ENCODE data around the gene EPN1. TPM values are rescaled to one million over a fixed set of nuclear protein-coding genes. Genes with fewer than 3 reads are reported as not detected.
"Not testable (repeated sequence)": the region's sequence is repeated elsewhere in the genome, so short reads cannot be mapped to it uniquely, and the experiment has no call there.

The EPN1 gene
- total RNA-seq, 2 donors from 2014 or later: 148 to 149 TPM

GRCh38 chr19:55712804-55713631 lies 38.0 kb downstream of the EPN1 start:
- no CpG with 5 or more reads among the region's 3 CpGs for WGBS, 2 experiments (ENCODE audit: insufficient coverage in 1 of 2, insufficient read length in 1 of 2)
- no peak overlapping the region for H3K4me3 ChIP-seq (ENCODE audit: low read length)
- no peaks in the 10 kb centered on the region for H3K4me1 ChIP-seq (ENCODE audit: control insufficient read depth, insufficient read depth, low read length)
- Mint-ChIP-seq H3K4me3 (no peak overlapping the region), H3K9me3 (peaks cover 91% of the 10 kb centered on the region), H3K4me1 (no peaks in the 10 kb centered on the region), H3K27me3 (ENCODE audit: insufficient read depth) (no peaks in the 10 kb centered on the region), H3K27ac (no peak overlapping the region), H3K36me3 (ENCODE audit: low read depth) (peaks cover 3% of the 10 kb centered on the region)
- H3K36me3 ChIP-seq (ENCODE audit: control insufficient read depth, insufficient read depth, low read length): no peaks in the 10 kb centered on the region
- peaks cover 58% of the 10 kb centered on the region for H3K9me3 ChIP-seq (ENCODE audit: control insufficient read depth, low read length)
- no peak for DNase-seq
- no peak overlapping the region for H3K9ac ChIP-seq (ENCODE audit: extremely low read depth, low read length, poor library complexity, severe bottlenecking)
- no peak overlapping the region for H3K27ac ChIP-seq (ENCODE audit: low read depth, low read length)
- no peaks in the 10 kb centered on the region for H3K27me3 ChIP-seq (ENCODE audit: control insufficient read depth, insufficient read depth, low read length, poor library complexity, severe bottlenecking)
- TF ChIP-seq, protein P1, sequence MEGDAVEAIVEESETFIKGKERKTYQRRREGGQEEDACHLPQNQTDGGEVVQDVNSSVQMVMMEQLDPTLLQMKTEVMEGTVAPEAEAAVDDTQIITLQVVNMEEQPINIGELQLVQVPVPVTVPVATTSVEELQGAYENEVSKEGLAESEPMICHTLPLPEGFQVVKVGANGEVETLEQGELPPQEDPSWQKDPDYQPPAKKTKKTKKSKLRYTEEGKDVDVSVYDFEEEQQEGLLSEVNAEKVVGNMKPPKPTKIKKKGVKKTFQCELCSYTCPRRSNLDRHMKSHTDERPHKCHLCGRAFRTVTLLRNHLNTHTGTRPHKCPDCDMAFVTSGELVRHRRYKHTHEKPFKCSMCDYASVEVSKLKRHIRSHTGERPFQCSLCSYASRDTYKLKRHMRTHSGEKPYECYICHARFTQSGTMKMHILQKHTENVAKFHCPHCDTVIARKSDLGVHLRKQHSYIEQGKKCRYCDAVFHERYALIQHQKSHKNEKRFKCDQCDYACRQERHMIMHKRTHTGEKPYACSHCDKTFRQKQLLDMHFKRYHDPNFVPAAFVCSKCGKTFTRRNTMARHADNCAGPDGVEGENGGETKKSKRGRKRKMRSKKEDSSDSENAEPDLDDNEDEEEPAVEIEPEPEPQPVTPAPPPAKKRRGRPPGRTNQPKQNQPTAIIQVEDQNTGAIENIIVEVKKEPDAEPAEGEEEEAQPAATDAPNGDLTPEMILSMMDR (conservative IDR thresholded peaks at IDR 0.05): no peak

DNA sequence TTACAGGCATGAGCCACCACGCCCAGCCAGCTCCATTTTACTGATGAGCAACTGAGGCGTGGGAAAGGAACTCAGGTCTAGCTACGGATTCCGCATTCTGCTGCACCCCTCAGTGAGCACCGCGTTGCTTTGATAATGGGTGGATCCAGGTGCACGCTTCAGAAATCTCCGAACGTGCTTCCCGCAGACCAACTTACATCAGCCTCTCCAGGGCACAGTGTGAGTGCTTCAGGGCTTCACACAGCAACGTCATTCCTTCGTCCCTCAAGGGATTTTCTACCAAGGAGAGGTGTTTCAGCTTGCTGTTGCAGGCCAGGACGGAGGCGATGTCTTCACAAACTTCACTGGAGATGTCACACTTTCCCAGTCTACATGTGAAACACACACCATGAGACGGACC lies 41.5 kb downstream of the EPN1 start:
- H3K4me1 Mint-ChIP-seq: no peaks in the 10 kb centered on the region
- TF ChIP-seq, protein P1 (conservative IDR thresholded peaks at IDR 0.05): no peak

DNA sequence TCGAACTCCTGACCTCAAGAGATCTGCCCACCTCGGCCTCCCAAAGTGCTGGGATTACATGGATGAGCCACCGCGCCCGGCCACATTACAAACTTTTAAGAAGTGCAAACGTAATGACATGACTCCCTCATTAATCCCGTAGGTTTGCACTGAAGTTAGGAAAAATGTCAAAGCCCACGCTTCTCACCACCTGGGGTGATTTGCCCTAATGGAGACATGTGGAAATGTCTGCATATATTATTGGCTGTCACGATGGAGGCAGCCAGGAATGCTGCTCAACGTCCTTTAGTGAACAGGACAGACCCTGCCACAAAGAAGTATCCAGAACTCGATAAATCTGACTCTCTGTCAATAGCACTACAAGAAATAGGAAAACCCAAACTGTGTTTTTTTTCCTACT lies 42.2 kb downstream of the EPN1 start:
- DNase-seq: no peak

More for the DNA sequence above, 41.5 kb downstream of the EPN1 start:
- H3K4me3 Mint-ChIP-seq: no peak overlapping the region
- H3K4me1 ChIP-seq (ENCODE audit: control insufficient read depth, insufficient read depth, low read length): no peaks in the 10 kb centered on the region
- H3K27me3 ChIP-seq (ENCODE audit: control insufficient read depth, insufficient read depth, low read length, poor library complexity, severe bottlenecking): no peaks in the 10 kb centered on the region
- 86 to 87% methylated on average over 15 of the region's 15 CpGs for WGBS, 2 experiments (ENCODE audit: insufficient coverage in 1 of 2, insufficient read length in 1 of 2)
- no peak for DNase-seq
- no peak overlapping the region for H3K4me3 ChIP-seq (ENCODE audit: low read length)
- no peaks in the 10 kb centered on the region for H3K36me3 ChIP-seq (ENCODE audit: control insufficient read depth, insufficient read depth, low read length)
- peaks cover 3% of the 10 kb centered on the region for H3K36me3 Mint-ChIP-seq (ENCODE audit: low read depth)
- peaks cover 74% of the 10 kb centered on the region for H3K9me3 ChIP-seq (ENCODE audit: control insufficient read depth, low read length)
- H3K9me3 Mint-ChIP-seq: peaks cover 92% of the 10 kb centered on the region
- H3K9ac ChIP-seq (ENCODE audit: extremely low read depth, low read length, poor library complexity, severe bottlenecking): no peak overlapping the region
- no peak overlapping the region for H3K27ac Mint-ChIP-seq
- no peaks in the 10 kb centered on the region for H3K27me3 Mint-ChIP-seq (ENCODE audit: insufficient read depth)
- H3K27ac ChIP-seq (ENCODE audit: low read depth, low read length): no peak overlapping the region

GRCh38 chr19:55717879-55718711 lies 43.1 kb downstream of the EPN1 start:
- not testable (repeated sequence) for H3K4me1 Mint-ChIP-seq; H3K36me3 ChIP-seq (ENCODE audit: control insufficient read depth, insufficient read depth, low read length); H3K27ac Mint-ChIP-seq; H3K27me3 Mint-ChIP-seq (ENCODE audit: insufficient read depth); H3K9ac ChIP-seq (ENCODE audit: extremely low read depth, low read length, poor library complexity, severe bottlenecking); H3K4me3 ChIP-seq (ENCODE audit: low read length); DNase-seq; H3K27me3 ChIP-seq (ENCODE audit: control insufficient read depth, insufficient read depth, low read length, poor library complexity, severe bottlenecking); H3K36me3 Mint-ChIP-seq (ENCODE audit: low read depth); H3K27ac ChIP-seq (ENCODE audit: low read depth, low read length); H3K4me3 Mint-ChIP-seq; H3K4me1 ChIP-seq (ENCODE audit: control insufficient read depth, insufficient read depth, low read length)
- H3K9me3 ChIP-seq (ENCODE audit: control insufficient read depth, low read length): peaks cover 74% of the 10 kb centered on the region
- H3K9me3 Mint-ChIP-seq: peaks cover 94% of the 10 kb centered on the region
- WGBS, 2 experiments (ENCODE audit: insufficient coverage in 1 of 2, insufficient read length in 1 of 2): 67 to 77% methylated on average over 7 to 12 of the region's 13 CpGs

More for the DNA sequence above, 42.2 kb downstream of the EPN1 start:
- H3K4me3 ChIP-seq (ENCODE audit: low read length): no peak overlapping the region
- Mint-ChIP-seq H3K27me3 (ENCODE audit: insufficient read depth) (no peaks in the 10 kb centered on the region), H3K4me1 (no peaks in the 10 kb centered on the region), H3K36me3 (ENCODE audit: low read depth) (peaks cover 3% of the 10 kb centered on the region), H3K27ac (no peak overlapping the region), H3K4me3 (no peak overlapping the region), H3K9me3 (peaks cover 92% of the 10 kb centered on the region)
- TF ChIP-seq, protein P1 (conservative IDR thresholded peaks at IDR 0.05): no peak
- no peaks in the 10 kb centered on the region for H3K36me3 ChIP-seq (ENCODE audit: control insufficient read depth, insufficient read depth, low read length)
- H3K27ac ChIP-seq (ENCODE audit: low read depth, low read length): no peak overlapping the region
- H3K9ac ChIP-seq (ENCODE audit: extremely low read depth, low read length, poor library complexity, severe bottlenecking): no peak overlapping the region
- 81% methylated on average over 11 of the region's 11 CpGs for WGBS, 2 experiments (ENCODE audit: insufficient coverage in 1 of 2, insufficient read length in 1 of 2)
- H3K9me3 ChIP-seq (ENCODE audit: control insufficient read depth, low read length): peaks cover 74% of the 10 kb centered on the region
- H3K4me1 ChIP-seq (ENCODE audit: control insufficient read depth, insufficient read depth, low read length): no peaks in the 10 kb centered on the region
- no peaks in the 10 kb centered on the region for H3K27me3 ChIP-seq (ENCODE audit: control insufficient read depth, insufficient read depth, low read length, poor library complexity, severe bottlenecking)
